Measurements from ENCODE around the gene NUP214. TPM values are rescaled to one million over a fixed set of nuclear protein-coding genes. Genes with fewer than 3 reads are reported as not detected.

Gene NUP214
- total and polyA plus RNA-seq, 8 donors: 43.8 to 58.4 (median 47.4) TPM

GRCh38 chr9:131142160-131142559 is 16.8 kb downstream of the NUP214 start:
- intact Hi-C loops (cut with DNase I): no loop called here
- Histone ChIP-seq H3K36me3 (peaks cover 3 to 98% of the 10 kb centered on the region in 2 donors), H3K27ac (no peak overlapping the region), H3K9me3 (no peaks in the 10 kb centered on the region), H3K4me3 (no peak overlapping the region), H3K4me1 (no peaks in the 10 kb centered on the region), H3K27me3 (no peaks in the 10 kb centered on the region)
- no peak for TF ChIP-seq CTCF (IDR thresholded peaks at IDR 0.05)
- no peak for DNase-seq
- ATAC-seq: no peak

- Histone ChIP-seq H3K36me3 (peaks cover 3 to 98% of the 10 kb centered on the region in 2 donors), H3K9me3 (no peaks in the 10 kb centered on the region), H3K4me1 (no peaks in the 10 kb centered on the region), H3K27me3 (no peaks in the 10 kb centered on the region), H3K27ac (no peak overlapping the region), H3K4me3 (no peak overlapping the region)
- no peak for ATAC-seq
- no peak for DNase-seq
- intact Hi-C loops (cut with DNase I): no loop called here
- no peak for TF ChIP-seq CTCF (IDR thresholded peaks at IDR 0.05)
Observed at GRCh38 chr9:131144201-131144600, 18.8 kb downstream of the NUP214 start.

GRCh38 chr9:131145245-131145644 is 19.9 kb downstream of the NUP214 start:
- Histone ChIP-seq H3K27me3 (no peaks in the 10 kb centered on the region), H3K4me1 (no peaks in the 10 kb centered on the region), H3K36me3 (peaks cover 3 to 98% of the 10 kb centered on the region in 2 donors), H3K4me3 (no peak overlapping the region), H3K9me3 (no peaks in the 10 kb centered on the region), H3K27ac (no peak overlapping the region)
- TF ChIP-seq CTCF (IDR thresholded peaks at IDR 0.05): no peak
- no peak for ATAC-seq
- DNase-seq: no peak
- intact Hi-C loops (cut with DNase I): no loop called here

GRCh38 chr9:131146186-131146585 is 20.8 kb downstream of the NUP214 start:
- intact Hi-C loops (cut with DNase I): no loop called here
- Histone ChIP-seq H3K4me3 (no peak overlapping the region), H3K27me3 (no peaks in the 10 kb centered on the region), H3K9me3 (no peaks in the 10 kb centered on the region), H3K4me1 (no peaks in the 10 kb centered on the region), H3K36me3 (peaks cover 3 to 98% of the 10 kb centered on the region in 2 donors), H3K27ac (no peak overlapping the region)
- DNase-seq: no peak
- TF ChIP-seq CTCF (IDR thresholded peaks at IDR 0.05): no peak
- no peak for ATAC-seq

- intact Hi-C loops (cut with DNase I): no loop called here
- DNase-seq (no peak), ATAC-seq (no peak)
- no peaks in the 10 kb centered on the region for H3K27me3 ChIP-seq
- H3K36me3 ChIP-seq: peaks cover 3 to 98% of the 10 kb centered on the region in 2 donors
- no peaks in the 10 kb centered on the region for H3K9me3 ChIP-seq
- H3K4me3 ChIP-seq: no peak overlapping the region
- H3K4me1 ChIP-seq: no peaks in the 10 kb centered on the region
- TF ChIP-seq CTCF (IDR thresholded peaks at IDR 0.05): no peak
- H3K27ac ChIP-seq: no peak overlapping the region
Observed at GRCh38 chr9:131148276-131148675, 22.9 kb downstream of the NUP214 start.
